Hindlimb muscle (tissue), 1 donor: ENCODE results near the gene DARS1. TPM values are rescaled to one million over a fixed set of nuclear protein-coding genes. Genes with fewer than 3 reads are reported as not detected.
A peak's percentile ranks its signal among the peaks of the same experiment; 100 is the strongest.
"Not testable (repeated sequence)": the region's sequence is repeated elsewhere in the genome, so short reads cannot be mapped to it uniquely, and the experiment has no call there.

Experiments
- DNase-seq: peaks from one replicate; pipeline ENCODE4 v3.0.0-alpha.2; 2013
- polyA plus RNA-seq: library from polyadenylated mRNA; unstranded; fragments of 120-200 nt; gene quantifications from one replicate; pipeline ENCODE4 v1.2.1, GENCODE V29; 2013; ENCODE audit not compliant: insufficient read length

DARS1 gene
- polyA plus RNA-seq, 1 donor: 92.6 TPM

DNA sequence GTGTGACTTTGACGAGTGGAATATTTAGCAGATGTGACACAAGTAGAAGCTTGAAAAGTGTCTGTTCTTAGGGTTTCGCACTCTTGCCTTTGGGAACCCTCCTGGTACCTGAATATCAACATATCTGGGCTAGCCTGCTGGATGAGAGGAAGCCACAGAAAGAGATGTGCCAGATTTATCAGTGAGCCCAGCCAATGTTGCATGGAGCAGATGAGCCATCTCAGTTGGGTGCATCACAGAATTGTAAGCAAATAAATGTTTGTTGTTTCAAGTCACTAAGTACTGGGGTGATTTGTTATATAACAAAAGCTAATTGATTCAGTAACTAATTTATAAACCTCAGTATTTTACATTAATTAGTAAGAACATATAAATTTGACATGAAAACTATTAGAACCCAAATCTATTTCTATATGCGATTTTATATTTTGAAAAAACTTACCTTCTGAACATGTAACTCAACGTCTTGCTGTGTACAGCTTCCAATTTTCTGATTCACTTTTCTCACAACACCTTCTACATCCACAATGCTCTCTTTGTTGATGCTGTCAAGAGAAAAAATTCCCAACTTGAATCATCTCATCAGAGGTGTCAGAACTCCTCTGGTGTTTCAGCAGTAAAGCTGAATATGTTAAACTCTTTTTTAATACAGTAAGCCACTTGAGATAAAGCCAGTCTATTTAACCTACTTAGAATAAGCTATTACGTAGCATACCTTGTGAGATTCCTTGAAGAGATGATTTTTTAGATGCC lies 42.3 kb downstream of the DARS1 start:
- DNase-seq: no peak

DNA sequence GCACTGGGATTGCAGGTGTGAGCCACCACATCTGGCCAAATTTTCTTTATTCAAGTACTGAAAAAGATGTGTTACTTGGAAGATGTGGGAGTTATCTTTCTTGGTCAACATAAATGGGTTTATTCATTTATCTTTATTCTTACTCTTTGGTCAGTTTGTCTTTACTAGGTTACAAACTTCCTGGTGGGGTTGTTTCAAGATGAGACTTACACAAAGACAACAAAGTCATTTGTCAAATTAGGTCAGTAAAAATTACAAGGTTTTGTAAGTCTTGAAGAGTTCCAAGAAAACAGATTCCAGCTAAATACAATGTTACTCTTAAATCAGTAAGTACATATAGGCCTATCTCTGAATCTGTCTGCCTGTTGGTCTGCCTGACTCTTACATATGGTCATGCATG lies 48.9 kb downstream of the DARS1 start:
- no peak for DNase-seq

DNA sequence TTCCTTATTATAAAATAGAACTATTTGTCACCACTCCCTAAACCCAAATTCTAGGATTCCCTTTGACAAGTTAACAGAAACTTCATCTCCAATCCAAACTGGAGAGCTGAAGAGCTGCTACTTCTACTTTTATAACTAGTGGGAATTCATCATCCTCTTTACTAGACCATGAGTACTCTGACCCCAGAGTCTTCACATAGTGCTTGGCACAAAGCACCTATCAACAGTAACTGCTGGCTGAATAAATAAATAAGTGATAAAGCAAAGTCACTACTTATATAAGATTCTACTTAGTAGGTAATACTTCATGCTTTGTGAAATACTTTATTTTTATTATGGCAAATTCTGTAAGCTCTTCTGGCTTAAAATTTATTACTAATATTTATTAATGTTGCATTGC lies 49.5 kb downstream of the DARS1 start:
- no peak for DNase-seq

GRCh38 chr2:135931776-135932443 lies 53.5 kb downstream of the DARS1 start:
- DNase-seq: no peak

DNA sequence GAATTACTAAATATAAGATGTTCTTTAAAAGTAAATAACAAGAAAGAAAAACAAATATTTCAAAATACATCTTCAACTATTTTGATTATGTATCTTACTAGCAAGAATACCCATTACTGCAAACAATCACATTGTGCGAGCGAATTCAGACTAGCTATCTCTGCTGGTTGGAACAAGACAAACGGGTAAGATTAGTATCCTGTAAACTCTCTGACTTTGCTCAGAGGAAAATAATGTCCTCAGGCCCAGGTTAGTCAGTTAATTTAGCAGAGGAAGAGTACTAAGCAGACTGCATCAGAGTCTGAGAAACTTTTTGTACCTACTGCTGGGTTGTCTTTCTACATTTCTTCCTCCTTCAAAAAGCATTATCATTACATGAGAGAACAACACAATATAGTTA lies 58.8 kb downstream of the DARS1 start:
- no peak for DNase-seq

DNA sequence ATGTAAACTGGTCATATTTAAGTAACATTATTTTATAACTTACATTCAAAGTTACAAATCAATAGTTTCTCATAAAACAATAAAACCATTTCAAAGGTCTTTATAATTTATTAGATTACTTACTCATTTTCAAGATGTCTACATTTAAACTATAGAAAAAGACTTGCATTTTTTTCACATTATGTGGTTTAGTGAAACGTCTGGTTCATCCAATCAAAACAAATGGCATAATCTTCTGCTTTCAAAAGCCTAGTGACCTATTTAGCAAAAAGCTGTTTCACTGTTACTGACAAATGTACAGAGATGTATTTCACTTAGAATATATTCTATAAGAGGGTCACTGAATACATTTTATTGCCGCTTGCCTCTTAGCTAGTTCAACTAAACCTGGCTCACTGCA lies 59.9 kb downstream of the DARS1 start:
- DNase-seq: no peak

- peak; percentile 56 for DNase-seq
Measured at GRCh38 chr2:135916207-135916606, 69.2 kb downstream of the DARS1 start.

GRCh38 chr2:135914485-135914884 lies 70.9 kb downstream of the DARS1 start:
- no peak for DNase-seq

DNA sequence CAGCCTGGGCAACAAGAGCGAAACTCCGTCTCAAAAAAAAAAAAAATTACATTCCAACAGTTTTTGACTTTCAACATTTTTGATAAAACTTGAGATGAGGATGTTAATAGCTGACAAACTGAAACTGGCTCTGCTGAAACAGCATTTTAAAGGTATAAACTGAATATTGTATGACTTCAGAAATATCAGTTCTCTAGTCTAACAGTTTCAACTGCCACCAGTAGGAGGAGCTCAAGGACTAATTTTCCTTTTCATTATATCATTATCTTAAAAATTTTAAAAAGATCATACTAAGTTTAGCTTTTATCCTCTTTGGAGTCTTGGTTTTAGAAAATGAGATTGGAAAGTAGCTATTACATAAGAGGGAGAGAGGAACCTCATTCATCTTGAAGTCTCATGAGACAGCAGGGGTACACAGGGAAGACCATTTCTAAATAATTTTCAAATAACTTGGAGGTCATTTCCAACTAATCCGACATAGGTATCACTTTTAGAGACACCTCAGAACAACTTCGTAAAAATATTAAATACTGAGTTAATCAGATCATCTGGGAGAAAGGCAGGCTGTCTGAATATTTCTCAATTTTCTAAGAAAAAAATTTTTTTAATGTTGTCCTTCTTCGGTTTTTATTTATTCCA lies 71.6 kb downstream of the DARS1 start:
- peak; percentile 22 for DNase-seq

DNA sequence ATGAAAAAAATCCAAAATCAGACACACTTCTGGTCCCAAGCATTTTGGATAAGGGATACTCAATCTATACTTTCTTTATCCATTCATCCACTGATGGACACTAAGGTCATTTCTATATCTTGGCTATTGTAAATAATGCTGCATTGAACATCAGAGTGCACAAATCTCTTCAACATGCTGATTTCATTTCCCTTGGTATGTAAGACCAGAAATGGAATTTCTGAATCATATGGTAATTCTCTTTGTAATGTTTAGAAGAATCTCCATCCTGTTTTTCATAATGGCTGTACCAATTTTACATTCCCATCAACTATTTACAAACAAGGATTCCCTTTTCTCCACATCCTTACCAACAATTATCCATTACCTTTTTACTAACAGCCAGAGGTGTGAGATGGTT lies 75.5 kb downstream of the DARS1 start:
- no peak for DNase-seq

GRCh38 chr2:135905679-135906078 lies 79.7 kb downstream of the DARS1 start:
- DNase-seq: no peak

DNA sequence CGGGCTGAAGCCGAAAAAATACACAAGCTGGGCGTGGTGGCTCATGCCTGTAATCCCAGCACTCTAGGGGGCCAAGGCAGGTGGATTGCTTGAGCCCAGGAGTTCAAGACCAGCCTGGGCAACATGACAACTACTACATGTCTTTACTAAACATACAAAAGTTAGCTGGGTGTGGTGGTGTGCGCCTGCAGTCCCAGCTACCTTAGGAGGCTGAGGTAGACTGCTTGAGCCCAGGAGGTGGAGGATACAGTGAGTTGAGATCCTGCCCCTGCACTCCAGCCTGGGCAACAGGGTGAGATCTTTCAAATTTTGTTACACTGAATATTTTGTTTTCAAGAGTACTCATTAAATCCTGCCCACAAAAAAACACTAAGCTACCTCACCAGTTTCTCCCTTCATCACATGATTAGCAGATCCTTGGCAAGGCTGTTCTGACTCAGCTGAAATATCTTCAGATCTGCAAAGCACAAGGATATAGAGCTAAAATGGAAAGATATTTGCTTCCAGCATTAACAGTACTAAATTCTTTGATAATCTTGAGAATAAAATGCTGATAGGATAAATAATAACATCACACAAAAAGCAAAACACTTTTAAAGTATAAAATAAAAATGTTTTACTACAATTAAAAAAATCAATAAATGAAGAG lies 81.0 kb downstream of the DARS1 start:
- DNase-seq: no peak

DNA sequence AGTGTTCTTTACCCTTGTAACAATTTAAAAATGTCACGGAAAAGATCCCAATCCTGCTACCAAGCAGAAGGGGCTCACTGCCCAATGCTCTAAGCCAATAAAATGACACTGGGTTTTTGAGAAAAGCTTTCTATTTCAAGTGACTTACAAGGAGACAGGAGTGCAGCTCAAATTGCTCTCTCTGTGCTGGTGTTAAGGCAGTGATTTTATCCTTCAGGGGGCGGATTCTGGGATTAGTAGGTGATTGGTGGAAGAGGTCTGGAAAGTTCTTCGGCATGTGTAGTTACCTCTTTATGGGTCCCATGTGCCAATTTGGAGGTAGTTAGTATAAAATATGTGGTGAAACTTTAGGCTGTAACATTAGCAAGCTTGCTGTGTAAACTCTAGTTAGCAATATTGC lies 81.8 kb downstream of the DARS1 start:
- no peak for DNase-seq

DNA sequence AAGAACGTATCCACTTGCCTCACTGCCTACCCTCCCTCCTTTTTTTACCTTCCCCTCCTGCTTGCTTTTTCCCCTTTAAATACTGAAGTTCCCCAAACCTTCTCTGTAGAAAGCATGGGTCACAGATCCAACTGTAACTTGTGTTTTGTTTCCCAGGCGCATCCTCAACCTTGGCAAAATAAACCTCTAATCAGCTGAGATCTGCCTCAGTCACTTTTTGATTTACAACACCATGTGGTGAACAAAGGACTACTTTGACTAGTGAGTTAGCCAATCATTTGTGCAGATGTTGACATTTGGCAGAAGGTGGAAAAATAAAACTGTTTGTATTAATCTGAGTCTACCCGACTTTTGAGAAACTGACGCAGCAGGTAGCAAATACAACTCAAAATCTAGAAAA lies 85.9 kb downstream of the DARS1 start:
- DNase-seq: no peak

GRCh38 chr2:135898234-135898786 lies 87.1 kb downstream of the DARS1 start:
- DNase-seq: no peak

GRCh38 chr2:135894930-135895329 lies 90.5 kb downstream of the DARS1 start:
- DNase-seq: no peak

DNA sequence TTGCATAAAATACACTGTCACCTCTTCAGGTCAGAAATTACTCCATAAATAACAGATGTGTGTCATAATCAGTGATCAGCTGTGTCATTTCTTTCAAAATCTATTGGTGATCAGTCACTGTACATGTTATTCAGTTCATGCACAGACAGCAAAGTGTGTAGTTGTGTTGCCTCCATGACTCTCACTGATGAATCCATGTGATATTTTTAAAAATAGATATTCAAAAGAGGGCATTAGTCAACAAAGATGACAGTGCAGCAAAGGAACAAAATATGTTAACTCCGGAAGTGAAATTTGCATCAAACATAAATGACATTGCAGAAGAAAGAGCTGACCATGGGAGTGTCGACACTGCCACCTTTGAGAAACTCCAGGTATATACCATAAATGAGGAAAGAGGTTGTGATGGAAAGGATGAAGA lies 92.0 kb downstream of the DARS1 start:
- DNase-seq: no peak

DNA sequence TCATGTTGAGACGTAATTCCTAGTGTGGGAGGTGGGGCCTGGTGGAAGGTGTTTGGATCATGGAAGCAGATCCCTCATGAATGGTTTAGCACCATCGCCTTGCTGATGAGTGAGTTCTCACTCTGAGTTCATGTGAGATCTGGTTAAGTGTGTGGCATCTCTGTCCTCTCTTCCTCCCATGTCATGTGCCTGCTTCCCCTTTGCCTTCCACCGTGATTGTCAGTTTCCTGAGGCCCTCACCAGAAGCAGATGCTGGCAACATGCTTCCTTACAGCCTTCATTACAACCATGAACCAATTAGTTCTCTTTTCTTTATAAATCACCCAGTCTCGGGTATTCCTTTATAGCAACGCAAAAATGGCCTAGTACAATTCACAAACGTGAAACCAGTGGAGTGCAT lies 94.6 kb downstream of the DARS1 start:
- DNase-seq: no peak

GRCh38 chr2:135890149-135890548 lies 95.3 kb downstream of the DARS1 start:
- no peak for DNase-seq

GRCh38 chr2:135888587-135888986 lies 96.8 kb downstream of the DARS1 start:
- not testable (repeated sequence) for DNase-seq

DNA sequence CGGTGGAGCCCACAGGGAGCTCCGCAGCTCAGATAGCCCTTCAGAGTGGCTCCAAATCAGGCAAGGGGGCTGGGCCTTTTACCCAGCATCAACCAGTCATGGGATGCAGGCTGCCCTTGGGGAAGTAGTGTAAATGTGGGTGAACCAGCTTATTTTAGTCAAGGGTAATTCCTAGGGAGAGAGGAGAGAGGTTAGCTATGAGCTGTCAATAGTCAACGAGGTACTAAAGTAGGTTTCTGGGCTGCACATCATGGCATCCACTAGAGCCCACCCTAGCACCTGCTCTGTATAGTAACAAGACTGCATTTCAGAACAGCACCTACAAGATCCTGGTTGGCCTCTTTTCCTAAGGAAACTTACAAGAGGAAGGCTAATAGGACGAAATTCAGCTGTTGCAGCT lies 99.7 kb downstream of the DARS1 start:
- no peak for DNase-seq

GRCh38 chr2:135882415-135882814 lies 103.0 kb downstream of the DARS1 start:
- DNase-seq: no peak

DNA sequence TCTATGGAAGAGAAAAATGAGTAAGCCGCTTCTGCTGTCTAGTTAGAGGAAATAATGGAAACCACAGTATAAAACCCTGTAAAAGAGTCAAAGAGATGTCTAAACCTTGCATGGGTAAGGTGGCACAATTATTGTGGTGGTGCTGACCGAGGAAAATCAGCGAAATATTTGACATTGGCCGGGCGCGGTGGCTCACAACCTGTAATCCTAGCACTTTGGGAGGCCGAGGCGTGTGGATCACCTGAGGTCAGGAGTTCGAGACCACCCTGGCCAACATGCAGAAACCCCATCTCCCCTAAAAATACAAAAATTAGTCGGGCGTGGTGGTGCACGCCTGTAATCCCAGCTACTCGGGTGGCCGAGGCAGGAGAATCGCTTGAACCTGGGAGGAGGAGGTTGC lies 108.7 kb downstream of the DARS1 start:
- DNase-seq: not testable (repeated sequence)
